Breast epithelium (tissue), 4 donors: ENCODE measurements around the gene HOXA2. TPM values are rescaled to one million over a fixed set of nuclear protein-coding genes. Genes with fewer than 3 reads are reported as not detected.

ENCODE experiments used
- DNase-seq, 2 donors: peaks; one replicate each; pipeline ENCODE4 v3.0.0-alpha.2; 2019; ENCODE audit warnings: low spot score in 2 of 2
- H3K27ac ChIP-seq, 2 donors: fragments of 200-600 bp; sonication (generic) in 1 of 2; one replicate each; pipeline ENCODE4 v1.5.1; 2016 to 2019; ENCODE audit warnings: mild to moderate bottlenecking in 1 of 2
- H3K27me3 ChIP-seq, 2 donors: fragments of 200-600 bp; sonication (generic) in 1 of 2; one replicate each; pipeline versions ENCODE4 v1.5.1 to v1.6.0; 2017 to 2019; ENCODE audit warnings: control low read depth in 1 of 2, mild to moderate bottlenecking in 1 of 2
- H3K36me3 ChIP-seq: fragments of 200-600 bp; one replicate; pipeline ENCODE4 v1.5.1; 2019
- H3K4me1 ChIP-seq, 2 donors: fragments of 200-600 bp; sonication (generic); one replicate each; pipeline ENCODE4 v1.5.1; 2016 to 2019; ENCODE audit warnings: control low read depth in 1 of 2
- H3K4me3 ChIP-seq, 3 donors: fragments of 200-600 bp; sonication (generic); 1 replicate in 2 of 3; 2 replicates in 1 of 3; pipeline ENCODE4 v1.5.1; 2016 to 2019; ENCODE audit warnings: mild to moderate bottlenecking in 3 of 3, moderate library complexity in 2 of 3
- H3K9me3 ChIP-seq, 2 donors: fragments of 200-600 bp; sonication (generic) in 1 of 2; one replicate each; pipeline ENCODE4 v1.5.1; 2016 to 2019; ENCODE audit warnings: control low read depth in 1 of 2
- POLR2A ChIP-seq: fragments of 450-650 bp; IDR thresholded peaks from one replicate; pipeline ENCODE4 v1.6.1; 2016; ENCODE audit warnings: antibody characterized with exemption, mild to moderate bottlenecking, moderate library complexity
- POLR2AphosphoS5 ChIP-seq, 3 donors: sonication (generic); formaldehyde crosslinking; IDR thresholded peaks; one replicate each; pipeline ENCODE4 v1.6.1; 2017; ENCODE audit warnings: antibody characterized with exemption in 3 of 3
- intact Hi-C: fragments of 100-400 bp; cut with DNase I; formaldehyde crosslinking; loops from one replicate; pipeline ENCODE4 v1.15.1; 2023; ENCODE audit warnings: low total_unique reads
- total RNA-seq, 3 donors: library from RNA; depleted of rRNA; stranded (reverse); fragments of >200 nt; gene quantifications; one replicate each; pipeline ENCODE4 v1.1.0, GENCODE V29; 2016
- TF ChIP-seq, protein P1 (sequence below), 3 donors: fragments of 450-650 bp; IDR thresholded peaks; one replicate each; pipeline ENCODE4 v1.5.1; 2016 to 2017; ENCODE audit warnings: antibody characterized with exemption in 3 of 3, mild to moderate bottlenecking in 3 of 3, moderate library complexity in 3 of 3

HOXA2 gene
- total RNA-seq, 3 donors from 2014 or later = 0.80 to 5.4 (median 1.3) TPM

DNA sequence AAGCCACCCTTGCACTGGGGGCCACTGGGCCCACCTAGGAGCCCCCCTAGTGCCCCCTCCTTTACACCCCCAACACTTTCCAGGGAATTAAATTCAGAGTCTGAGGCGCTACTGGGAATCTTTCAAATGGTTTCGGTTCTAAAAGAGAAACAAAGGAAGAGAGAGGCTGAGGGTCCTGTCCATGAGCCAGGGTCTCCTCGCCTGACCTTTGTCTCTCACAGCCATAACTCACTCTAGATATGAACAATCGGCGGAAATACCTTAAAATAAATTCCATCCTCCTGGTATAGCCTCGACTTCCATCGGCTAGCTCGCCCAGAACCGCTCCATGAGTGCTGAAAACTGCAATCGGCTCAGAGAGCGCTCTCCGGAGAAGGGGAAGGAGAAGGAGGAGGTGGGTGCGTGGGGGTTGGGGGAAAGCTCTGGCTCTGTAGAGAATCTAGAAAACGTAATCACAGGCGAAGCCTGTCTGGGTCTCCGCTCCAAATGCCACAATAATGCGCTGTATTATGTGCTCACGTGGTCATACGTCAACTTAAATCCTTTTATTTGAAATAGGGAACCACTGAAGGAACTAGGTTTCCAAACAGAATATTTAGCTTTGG is 15.5 kb upstream of the HOXA2 start:
- peak in 1 of 2 donors; percentile 14 for DNase-seq
- intact Hi-C loops = no loop called here
- no peaks in the 10 kb centered on the region for H3K36me3 ChIP-seq
- no peaks in the 10 kb centered on the region for H3K9me3 ChIP-seq
- H3K27me3 ChIP-seq = no peaks in the 10 kb centered on the region
- peak overlapping the region; percentile 2 to 90 (median 73) for H3K4me3 ChIP-seq
- peak overlapping the region; percentile 98 to 100 for H3K27ac ChIP-seq
- TF ChIP-seq, protein P1, sequence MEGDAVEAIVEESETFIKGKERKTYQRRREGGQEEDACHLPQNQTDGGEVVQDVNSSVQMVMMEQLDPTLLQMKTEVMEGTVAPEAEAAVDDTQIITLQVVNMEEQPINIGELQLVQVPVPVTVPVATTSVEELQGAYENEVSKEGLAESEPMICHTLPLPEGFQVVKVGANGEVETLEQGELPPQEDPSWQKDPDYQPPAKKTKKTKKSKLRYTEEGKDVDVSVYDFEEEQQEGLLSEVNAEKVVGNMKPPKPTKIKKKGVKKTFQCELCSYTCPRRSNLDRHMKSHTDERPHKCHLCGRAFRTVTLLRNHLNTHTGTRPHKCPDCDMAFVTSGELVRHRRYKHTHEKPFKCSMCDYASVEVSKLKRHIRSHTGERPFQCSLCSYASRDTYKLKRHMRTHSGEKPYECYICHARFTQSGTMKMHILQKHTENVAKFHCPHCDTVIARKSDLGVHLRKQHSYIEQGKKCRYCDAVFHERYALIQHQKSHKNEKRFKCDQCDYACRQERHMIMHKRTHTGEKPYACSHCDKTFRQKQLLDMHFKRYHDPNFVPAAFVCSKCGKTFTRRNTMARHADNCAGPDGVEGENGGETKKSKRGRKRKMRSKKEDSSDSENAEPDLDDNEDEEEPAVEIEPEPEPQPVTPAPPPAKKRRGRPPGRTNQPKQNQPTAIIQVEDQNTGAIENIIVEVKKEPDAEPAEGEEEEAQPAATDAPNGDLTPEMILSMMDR (IDR thresholded peaks at IDR 0.05) = no peak
- TF ChIP-seq POLR2AphosphoS5 (IDR thresholded peaks at IDR 0.05) (no peak), POLR2A (no peak)
- peaks cover 0 to 3% of the 10 kb centered on the region in 2 donors for H3K4me1 ChIP-seq

- Histone ChIP-seq H3K4me3 (peak overlapping the region; percentile 2 to 90 (median 73)), H3K27ac (peak overlapping the region; percentile 98 to 100), H3K4me1 (peaks cover 0 to 3% of the 10 kb centered on the region in 2 donors), H3K27me3 (no peaks in the 10 kb centered on the region), H3K9me3 (no peaks in the 10 kb centered on the region), H3K36me3 (no peaks in the 10 kb centered on the region)
- no peak for DNase-seq
- TF ChIP-seq POLR2AphosphoS5 (IDR thresholded peaks at IDR 0.05) (no peak), POLR2A (no peak)
- TF ChIP-seq, protein P1 (IDR thresholded peaks at IDR 0.05) = no peak
- intact Hi-C loops = no loop called here
Observed at GRCh38 chr7:27116962-27117886, 14.7 kb upstream of the HOXA2 start.

GRCh38 chr7:27116031-27116961 is 13.8 kb upstream of the HOXA2 start:
- peak in 1 of 2 donors; percentile 20 for DNase-seq
- no peaks in the 10 kb centered on the region for H3K9me3 ChIP-seq
- H3K27ac ChIP-seq = peak overlapping the region; percentile 98 to 100
- peak overlapping the region; percentile 28 to 90 (median 73) for H3K4me3 ChIP-seq
- TF ChIP-seq, protein P1 (IDR thresholded peaks at IDR 0.05) = no peak
- TF ChIP-seq POLR2AphosphoS5 (IDR thresholded peaks at IDR 0.05) (no peak), POLR2A (no peak)
- intact Hi-C loops = no loop called here
- H3K27me3 ChIP-seq = no peaks in the 10 kb centered on the region
- no peaks in the 10 kb centered on the region for H3K36me3 ChIP-seq
- peaks cover 0 to 3% of the 10 kb centered on the region in 2 donors for H3K4me1 ChIP-seq

GRCh38 chr7:27115221-27116026 is 12.9 kb upstream of the HOXA2 start:
- intact Hi-C loops = no loop called here
- DNase-seq = peak in 1 of 2 donors; percentile 69
- TF ChIP-seq POLR2AphosphoS5 (IDR thresholded peaks at IDR 0.05) (peak in 2 of 3 donors; percentile 33 to 41), POLR2A (no peak)
- TF ChIP-seq, protein P1 (IDR thresholded peaks at IDR 0.05) = no peak
- no peaks in the 10 kb centered on the region for H3K36me3 ChIP-seq
- H3K4me3 ChIP-seq = peak overlapping the region; percentile 28 to 90 (median 73)
- peak overlapping the region; percentile 98 to 100 for H3K27ac ChIP-seq
- H3K9me3 ChIP-seq = no peaks in the 10 kb centered on the region
- H3K4me1 ChIP-seq = peaks cover 0 to 3% of the 10 kb centered on the region in 2 donors
- H3K27me3 ChIP-seq = no peaks in the 10 kb centered on the region
